HCEC 1CT (cell line): ENCODE data around the gene NLRP3.
"Not testable (repeated sequence)": the region's sequence is repeated elsewhere in the genome, so short reads cannot be mapped to it uniquely, and the experiment has no call there.

Source experiments
- DNase-seq: peaks from one replicate; pipeline ENCODE4 v3.0.0-alpha.2; 2017

Gene NLRP3

DNA sequence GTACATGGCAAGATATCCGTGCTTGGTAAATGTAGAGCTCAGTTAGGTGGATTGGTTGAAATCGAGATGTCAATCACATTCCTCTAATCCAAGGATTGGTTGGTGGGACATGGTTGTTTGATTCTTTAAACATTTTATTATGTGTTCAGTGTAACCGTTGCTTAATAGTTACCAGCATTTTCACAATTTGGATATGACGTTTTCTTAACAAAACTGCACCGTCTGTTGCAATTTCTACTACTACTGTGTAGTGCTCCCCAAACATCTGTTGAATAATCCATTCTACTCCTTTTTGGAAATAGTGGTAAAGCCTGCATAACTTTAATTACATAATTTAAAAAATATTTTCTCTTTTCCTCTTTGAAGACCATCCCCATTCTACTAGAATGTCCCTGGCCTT lies 25.6 kb downstream of the NLRP3 start:
- DNase-seq = no peak

- no peak for DNase-seq
Measured at GRCh38 chr1:247442164-247442563, 26.2 kb downstream of the NLRP3 start.

GRCh38 chr1:247443641-247444040 lies 27.7 kb downstream of the NLRP3 start:
- no peak for DNase-seq

DNA sequence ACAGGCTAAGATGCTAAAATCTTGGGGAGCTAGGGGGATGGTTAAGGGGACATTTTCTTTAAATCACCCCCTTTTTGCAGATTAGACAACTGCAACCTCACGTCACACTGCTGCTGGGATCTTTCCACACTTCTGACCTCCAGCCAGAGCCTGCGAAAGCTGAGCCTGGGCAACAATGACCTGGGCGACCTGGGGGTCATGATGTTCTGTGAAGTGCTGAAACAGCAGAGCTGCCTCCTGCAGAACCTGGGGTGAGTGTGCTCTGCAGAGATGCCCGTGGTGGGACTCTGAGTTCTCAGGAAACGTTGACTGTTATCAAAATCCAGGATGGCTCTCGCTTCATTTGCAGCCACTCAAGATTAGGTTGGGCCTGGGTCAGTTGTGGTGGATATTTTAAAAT lies 28.6 kb downstream of the NLRP3 start:
- DNase-seq = no peak

- no peak for DNase-seq
Measured at GRCh38 chr1:247445526-247446356, 29.8 kb downstream of the NLRP3 start.

GRCh38 chr1:247447162-247447909 lies 31.4 kb downstream of the NLRP3 start:
- DNase-seq = no peak

DNA sequence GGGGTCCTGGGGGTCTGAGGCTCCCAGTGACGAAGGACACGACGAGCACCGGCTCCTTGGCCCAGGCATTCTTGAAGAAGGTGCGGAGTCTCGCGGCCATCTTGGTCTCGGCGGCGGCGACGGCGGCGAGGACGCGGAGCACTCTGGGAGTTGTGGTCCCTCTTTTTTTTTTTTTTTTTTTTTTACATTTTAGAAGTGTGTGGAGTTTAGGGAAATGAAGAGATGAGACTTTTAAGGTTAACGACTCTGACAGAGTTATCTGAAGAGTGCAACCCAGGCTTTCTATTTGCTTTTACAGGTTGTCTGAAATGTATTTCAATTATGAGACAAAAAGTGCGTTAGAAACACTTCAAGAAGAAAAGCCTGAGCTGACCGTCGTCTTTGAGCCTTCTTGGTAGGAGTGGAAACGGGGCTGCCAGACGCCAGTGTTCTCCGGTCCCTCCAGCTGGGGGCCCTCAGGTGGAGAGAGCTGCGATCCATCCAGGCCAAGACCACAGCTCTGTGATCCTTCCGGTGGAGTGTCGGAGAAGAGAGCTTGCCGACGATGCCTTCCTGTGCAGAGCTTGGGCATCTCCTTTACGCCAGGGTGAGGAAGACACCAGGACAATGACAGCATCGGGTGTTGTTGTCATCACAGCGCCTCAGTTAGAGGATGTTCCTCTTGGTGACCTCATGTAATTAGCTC lies 32.3 kb downstream of the NLRP3 start:
- DNase-seq = no peak

DNA sequence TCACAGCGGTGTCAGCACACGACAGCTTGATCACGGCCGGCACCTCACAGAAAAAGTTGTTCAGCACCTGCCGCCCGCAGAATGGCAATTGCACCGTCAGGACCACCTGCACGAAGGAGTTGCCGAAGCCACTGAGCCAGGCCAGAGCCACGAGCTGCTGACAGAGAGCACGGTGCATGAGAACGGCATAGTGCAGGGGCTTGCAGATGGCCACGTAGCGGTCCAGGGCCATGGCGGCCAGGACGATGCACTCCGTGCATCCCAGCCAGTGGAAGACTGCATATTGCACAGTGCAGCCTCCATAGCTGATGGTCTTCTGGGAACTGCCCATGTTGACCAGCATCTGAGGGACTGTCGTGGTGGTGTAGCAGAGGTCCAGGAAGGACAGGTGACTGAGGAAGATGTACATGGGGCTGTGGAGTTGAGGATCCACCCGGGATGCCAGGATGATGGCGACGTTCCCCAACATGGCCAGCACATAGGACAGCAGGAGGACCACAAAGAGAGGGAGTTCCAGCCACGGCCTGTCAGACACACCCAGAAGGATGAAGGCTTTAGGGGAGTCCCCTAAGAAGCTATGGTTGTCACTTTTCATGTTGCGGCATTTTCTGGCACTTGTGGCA lies 35.5 kb downstream of the NLRP3 start:
- no peak for DNase-seq

DNA sequence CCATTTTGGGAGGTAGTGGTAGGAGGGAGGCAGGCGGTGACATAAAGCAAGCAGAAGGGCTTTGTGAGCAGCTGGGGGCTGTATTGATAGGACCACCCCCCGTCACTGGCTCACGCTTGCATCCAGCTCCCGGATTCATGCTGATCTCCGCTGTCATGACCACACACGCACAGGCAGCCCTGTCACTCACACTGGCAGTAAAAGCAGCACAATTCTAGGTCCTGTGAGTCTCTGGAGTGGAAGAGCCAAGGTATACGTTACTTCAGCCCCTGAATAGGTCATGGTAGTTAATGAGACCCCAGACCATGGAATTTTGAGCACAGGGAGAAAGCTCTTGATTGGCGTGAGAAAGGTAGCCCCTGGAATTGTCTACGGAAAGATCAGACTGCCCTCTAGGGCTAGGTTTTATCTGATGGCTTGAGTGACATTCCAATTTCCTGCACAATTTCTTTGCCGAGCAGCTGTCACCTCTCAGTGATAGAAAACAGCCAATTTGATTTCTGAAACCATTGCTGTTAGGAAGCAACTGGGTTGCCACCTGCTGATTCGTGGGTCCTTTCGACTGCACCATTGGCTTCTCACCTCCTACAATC lies 36.6 kb downstream of the NLRP3 start:
- no peak for DNase-seq

DNA sequence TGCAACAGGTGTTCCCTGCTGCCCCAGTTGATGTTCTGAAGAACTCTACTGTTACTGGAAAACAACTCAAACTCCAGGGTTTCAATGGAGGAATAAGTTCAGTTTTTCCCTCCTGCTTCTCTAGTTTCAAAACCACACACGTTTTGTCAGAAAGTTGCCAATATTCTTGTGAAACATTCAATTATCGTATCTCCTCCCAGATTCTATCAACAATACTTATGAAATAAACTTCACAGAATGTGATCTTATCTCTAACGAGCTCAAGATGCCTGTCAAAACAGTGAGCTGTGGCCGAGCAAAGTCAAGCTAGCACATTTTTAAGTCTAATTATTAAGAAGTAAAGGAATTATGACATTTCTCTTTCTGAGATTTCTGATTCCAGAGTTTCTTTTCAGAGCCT lies 37.3 kb downstream of the NLRP3 start:
- no peak for DNase-seq

DNA sequence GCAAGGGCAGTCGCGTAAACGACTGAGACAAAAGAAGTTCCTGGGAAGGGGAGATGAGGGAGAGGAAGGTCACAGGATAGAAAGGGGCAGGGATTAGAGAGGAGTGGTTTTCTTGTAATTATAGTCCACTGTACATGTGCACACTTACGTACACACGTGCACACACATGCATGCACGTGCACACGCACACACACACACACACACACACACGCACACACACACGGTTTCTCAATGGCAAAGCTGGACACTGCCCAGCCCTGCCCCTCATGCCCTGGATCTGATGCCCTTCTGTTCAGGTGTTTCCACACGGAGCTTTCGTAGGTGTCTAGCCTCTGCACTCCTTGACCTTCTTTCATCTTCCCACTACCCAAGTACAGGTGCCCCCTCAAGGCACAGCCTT lies 38.0 kb downstream of the NLRP3 start:
- no peak for DNase-seq

GRCh38 chr1:247456021-247456420 lies 40.0 kb downstream of the NLRP3 start:
- no peak for DNase-seq

DNA sequence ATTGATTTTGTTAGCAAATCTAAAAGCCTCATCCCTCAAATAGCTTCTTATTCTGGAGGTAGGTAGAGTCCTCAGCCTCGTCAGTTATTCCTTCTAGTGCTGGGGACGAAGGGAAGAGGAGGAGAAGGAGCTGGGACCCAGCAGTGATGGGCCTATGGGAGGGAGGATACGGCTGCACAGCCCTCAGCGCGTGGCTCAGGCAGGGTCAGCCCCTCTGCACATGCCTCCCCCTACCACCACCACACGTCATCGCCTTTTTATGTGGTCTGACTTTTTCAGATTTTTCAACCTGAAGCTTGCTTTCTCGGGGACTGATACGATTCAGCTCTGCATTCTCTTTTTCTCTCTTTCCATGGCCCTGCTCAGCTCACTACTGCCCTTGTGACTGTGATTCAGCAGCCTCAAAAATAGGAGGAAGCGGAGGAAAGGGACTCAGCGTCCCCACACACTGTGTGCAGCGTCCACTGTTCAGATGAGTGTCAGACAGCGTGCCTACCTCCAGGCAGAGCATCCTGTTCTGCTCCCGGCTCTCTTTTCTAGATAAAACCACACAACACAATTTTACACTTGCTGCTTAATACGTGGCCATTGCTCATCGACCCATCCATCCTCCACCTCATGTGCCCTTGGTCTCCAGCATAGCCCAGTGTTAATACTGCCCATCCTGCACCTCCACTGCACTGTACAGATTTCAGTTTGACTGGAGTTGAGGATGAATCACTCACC lies 41.1 kb downstream of the NLRP3 start:
- DNase-seq = no peak

DNA sequence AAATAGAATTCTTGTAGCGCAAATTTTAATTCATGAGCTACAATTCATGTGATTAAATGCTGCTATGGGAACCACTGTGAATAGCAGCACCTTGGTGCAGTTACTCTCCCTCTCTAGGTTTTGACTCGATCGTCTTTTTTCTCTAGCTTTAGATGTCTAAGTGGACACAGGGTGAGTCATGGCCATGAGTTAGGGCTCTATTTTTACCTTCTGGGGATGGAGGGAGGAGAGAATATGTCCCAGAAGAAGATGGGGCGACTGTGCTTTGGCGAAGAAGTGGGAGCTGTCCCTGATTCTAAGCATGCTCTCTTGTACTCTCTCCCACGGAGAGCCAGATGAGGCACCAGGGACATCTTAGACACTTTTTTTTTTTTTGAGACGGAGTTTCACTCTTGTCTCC lies 43.5 kb downstream of the NLRP3 start:
- no peak for DNase-seq

DNA sequence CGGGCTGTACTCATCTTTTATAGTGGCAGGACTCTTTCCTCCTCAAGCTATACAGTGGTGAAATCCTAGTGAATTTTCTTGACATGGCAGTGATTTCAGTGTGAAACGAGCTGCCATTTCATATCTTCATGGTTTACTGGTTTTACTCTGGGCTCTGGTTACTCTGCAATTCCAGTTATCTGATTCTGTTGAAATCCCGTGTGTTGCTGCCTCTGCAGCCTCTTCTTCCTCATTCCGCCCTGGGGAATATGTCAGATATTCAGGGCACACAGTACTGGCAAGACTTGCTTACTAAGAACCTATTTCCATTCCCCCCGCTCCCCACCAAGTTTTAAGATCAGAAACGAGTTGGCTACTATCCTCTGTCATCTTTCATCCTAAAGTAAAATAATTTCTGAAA lies 49.8 kb downstream of the NLRP3 start:
- no peak for DNase-seq

- DNase-seq = no peak
Measured at GRCh38 chr1:247467129-247467528, 51.2 kb downstream of the NLRP3 start.

DNA sequence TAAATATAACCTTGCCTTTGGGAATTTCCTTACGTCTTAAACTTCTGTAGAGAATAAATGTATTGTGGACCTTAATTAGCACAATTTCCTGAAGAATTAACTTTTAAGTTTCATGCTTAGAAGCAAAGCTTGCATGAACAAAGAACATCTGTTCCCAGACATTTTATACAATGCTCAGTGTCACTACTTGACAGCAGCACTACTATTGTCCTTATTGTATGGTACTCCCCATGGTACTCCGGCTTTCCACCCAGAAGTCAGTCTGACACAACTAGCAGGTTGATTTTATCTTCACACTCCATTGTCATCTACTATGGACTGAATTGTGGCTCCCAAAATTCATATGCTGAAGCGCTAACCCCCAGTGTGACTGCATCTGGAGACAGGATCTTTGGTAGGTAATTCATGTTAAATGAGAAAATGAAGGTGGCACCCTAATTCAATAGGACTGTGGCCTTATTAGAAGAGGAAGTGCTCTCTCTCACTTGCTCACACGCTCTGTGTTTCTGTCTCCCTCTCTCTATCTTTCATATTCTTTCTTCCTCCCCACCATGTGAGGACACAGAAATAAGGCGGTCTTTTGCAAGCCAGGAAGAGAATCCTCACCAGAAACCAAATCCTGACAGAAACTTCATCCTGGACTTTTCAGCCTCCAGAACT lies 52.6 kb downstream of the NLRP3 start:
- no peak for DNase-seq

GRCh38 chr1:247469141-247469535 lies 53.2 kb downstream of the NLRP3 start:
- no peak for DNase-seq

DNA sequence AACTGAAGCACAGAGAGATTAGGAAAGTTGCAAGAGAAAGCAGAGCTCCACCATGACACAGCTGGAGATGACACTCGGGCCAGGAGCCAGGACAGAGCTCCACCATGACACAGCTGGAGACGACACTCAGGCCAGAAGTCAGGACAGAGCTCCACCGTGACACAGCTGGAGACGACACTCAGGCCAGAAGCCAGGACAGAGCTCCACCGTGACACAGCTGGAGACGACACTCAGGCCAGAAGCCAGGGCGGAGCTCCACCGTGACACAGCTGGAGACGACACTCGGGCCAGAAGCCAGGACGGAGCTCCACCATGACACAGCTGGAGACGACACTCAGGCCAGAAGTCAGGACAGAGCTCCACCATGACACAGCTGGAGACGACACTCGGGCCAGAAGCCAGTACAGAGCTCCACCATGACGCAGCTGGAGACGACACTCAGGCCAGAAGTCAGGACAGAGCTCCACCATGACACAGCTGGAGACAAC lies 55.0 kb downstream of the NLRP3 start:
- not testable (repeated sequence) for DNase-seq

GRCh38 chr1:247471445-247472016 lies 55.6 kb downstream of the NLRP3 start:
- no peak for DNase-seq

GRCh38 chr1:247472035-247472434 lies 56.1 kb downstream of the NLRP3 start:
- DNase-seq = no peak
